GM21367 (cell line): ENCODE measurements around the gene SSNA1.

ENCODE experiments used
- ATAC-seq: cut with Tn5 transposase; IDR thresholded peaks from one replicate; pipeline ENCODE4 v1.9.1; 2021; ENCODE audit not compliant: unreplicated experiment

The SSNA1 gene

GRCh38 chr9:137167747-137168572 is 20.5 kb upstream of the SSNA1 start:
- ATAC-seq = no peak

GRCh38 chr9:137168573-137168903 is 19.9 kb upstream of the SSNA1 start:
- ATAC-seq = no peak

- no peak for ATAC-seq
Measured at GRCh38 chr9:137168904-137169856, 19.3 kb upstream of the SSNA1 start.

GRCh38 chr9:137169896-137170358 is 18.5 kb upstream of the SSNA1 start, which contains the start of gene LRRC26:
Gene LRRC26, minus strand, starts transcription at chr9:137170051. Its CDS starts 108 bp downstream, at chr9:137169943.
- no peak for ATAC-seq

GRCh38 chr9:137170486-137171148 is 17.9 kb upstream of the SSNA1 start:
- ATAC-seq = no peak

- ATAC-seq = no peak
Measured at GRCh38 chr9:137171149-137171900, 17.2 kb upstream of the SSNA1 start.

- no peak for ATAC-seq
Measured at GRCh38 chr9:137172901-137173795, 15.3 kb upstream of the SSNA1 start.

- no peak for ATAC-seq
Measured at GRCh38 chr9:137173796-137174664, 14.4 kb upstream of the SSNA1 start.

GRCh38 chr9:137174722-137175293 is 13.7 kb upstream of the SSNA1 start:
- ATAC-seq = no peak

GRCh38 chr9:137175345-137175961 is 13.0 kb upstream of the SSNA1 start:
- ATAC-seq = no peak

GRCh38 chr9:137176302-137177182 is 11.9 kb upstream of the SSNA1 start:
- no peak for ATAC-seq

GRCh38 chr9:137178201-137178938 is 10.1 kb upstream of the SSNA1 start:
- no peak for ATAC-seq

- no peak for ATAC-seq
Measured at GRCh38 chr9:137178939-137179630, 9.4 kb upstream of the SSNA1 start.

GRCh38 chr9:137179761-137180160 is 8.7 kb upstream of the SSNA1 start:
- ATAC-seq = no peak

GRCh38 chr9:137180491-137180890 is 8.0 kb upstream of the SSNA1 start:
- ATAC-seq = no peak
